Sigmoid colon (tissue), 7 donors: ENCODE measurements around the gene HNRNPUL1. TPM values are rescaled to one million over a fixed set of nuclear protein-coding genes. Genes with fewer than 3 reads are reported as not detected.
A peak's percentile ranks its signal among the peaks of the same experiment; 100 is the strongest.

Experiments
- DNase-seq: peaks from one replicate; pipeline ENCODE4 v3.0.0-alpha.2; 2019
- H3K27ac ChIP-seq, 4 donors: fragments of 200-600 bp; sonication (generic); one replicate each; pipeline ENCODE4 v1.5.1; 2016 to 2019; ENCODE audit warnings: mild to moderate bottlenecking in 1 of 4
- H3K27me3 ChIP-seq, 3 donors: fragments of 200-600 bp; sonication (generic); one replicate each; pipeline ENCODE4 v1.5.1; 2019; ENCODE audit warnings: mild to moderate bottlenecking in 1 of 3
- H3K36me3 ChIP-seq, 4 donors: fragments of 200-600 bp; sonication (generic); one replicate each; pipeline ENCODE4 v1.5.1; 2016 to 2019
- H3K4me1 ChIP-seq, 4 donors: fragments of 200-600 bp; sonication (generic); one replicate each; pipeline ENCODE4 v1.5.1; 2017 to 2019
- H3K4me3 ChIP-seq, 4 donors: fragments of 200-600 bp; sonication (generic); one replicate each; pipeline ENCODE4 v1.5.1; 2017 to 2019; ENCODE audit warnings: mild to moderate bottlenecking in 2 of 4, moderate library complexity in 1 of 4
- H3K9me3 ChIP-seq, 4 donors: fragments of 200-600 bp in 3 of 4; sonication (generic) in 3 of 4; one replicate each; pipeline versions ENCODE4 v1.5.1 to v1.6.1; 2013 to 2019
- EP300 ChIP-seq, 4 donors: sonication (generic); formaldehyde crosslinking; IDR thresholded peaks; one replicate each; pipeline ENCODE4 v1.6.1; 2017; ENCODE audit warnings: antibody characterized with exemption in 4 of 4
- POLR2A ChIP-seq, 2 donors: fragments of 450-650 bp; IDR thresholded peaks; one replicate each; pipeline ENCODE4 v1.6.1; 2016; ENCODE audit warnings: antibody characterized with exemption in 2 of 2, mild to moderate bottlenecking in 2 of 2, moderate library complexity in 2 of 2
- POLR2AphosphoS5 ChIP-seq, 4 donors: sonication (generic); formaldehyde crosslinking; IDR thresholded peaks; one replicate each; pipeline ENCODE4 v1.6.1; 2017; ENCODE audit warnings: antibody characterized with exemption in 4 of 4
- WGBS, 2 donors: extraction: QIAGEN DNeasy Blood & Tissue Kit; methylation state at CpG; one replicate each; pipeline ENCODE4 v1.1.7; 2013; 5-methylcytosine and 5-hydroxymethylcytosine counted together
- intact Hi-C: fragments of 100-400 bp; cut with DNase I; formaldehyde crosslinking; loops from one replicate; pipeline ENCODE4 v1.15.1; 2023
- polyA plus RNA-seq, 3 donors: library from polyadenylated mRNA; stranded (reverse); fragments of 200-250 nt; gene quantifications; one replicate each; pipeline ENCODE4 v1.2.3, GENCODE V29; 2013
- total RNA-seq, 4 donors: library from RNA; depleted of rRNA; stranded (reverse); fragments of >200 nt; gene quantifications; one replicate each; pipeline ENCODE4 v1.1.0, GENCODE V29; 2016
- TF ChIP-seq, protein P1 (sequence below), 4 experiments: fragments of 450-650 bp in 3 of 4; fragments of 200-600 bp in 1 of 4; IDR thresholded peaks; one replicate each; pipeline ENCODE4 v1.5.1; 2016 to 2019; ENCODE audit warnings: antibody characterized with exemption in 4 of 4, mild to moderate bottlenecking in 3 of 4, moderate library complexity in 2 of 4
- donor health status: healthy with polysubstance abuse.
- donor health status: Bipolar disorder and iron deficiency.
- donor health status: healthy.

Gene HNRNPUL1
- total and polyA plus RNA-seq, 7 donors: 61.9 to 153 (median 129) TPM

DNA sequence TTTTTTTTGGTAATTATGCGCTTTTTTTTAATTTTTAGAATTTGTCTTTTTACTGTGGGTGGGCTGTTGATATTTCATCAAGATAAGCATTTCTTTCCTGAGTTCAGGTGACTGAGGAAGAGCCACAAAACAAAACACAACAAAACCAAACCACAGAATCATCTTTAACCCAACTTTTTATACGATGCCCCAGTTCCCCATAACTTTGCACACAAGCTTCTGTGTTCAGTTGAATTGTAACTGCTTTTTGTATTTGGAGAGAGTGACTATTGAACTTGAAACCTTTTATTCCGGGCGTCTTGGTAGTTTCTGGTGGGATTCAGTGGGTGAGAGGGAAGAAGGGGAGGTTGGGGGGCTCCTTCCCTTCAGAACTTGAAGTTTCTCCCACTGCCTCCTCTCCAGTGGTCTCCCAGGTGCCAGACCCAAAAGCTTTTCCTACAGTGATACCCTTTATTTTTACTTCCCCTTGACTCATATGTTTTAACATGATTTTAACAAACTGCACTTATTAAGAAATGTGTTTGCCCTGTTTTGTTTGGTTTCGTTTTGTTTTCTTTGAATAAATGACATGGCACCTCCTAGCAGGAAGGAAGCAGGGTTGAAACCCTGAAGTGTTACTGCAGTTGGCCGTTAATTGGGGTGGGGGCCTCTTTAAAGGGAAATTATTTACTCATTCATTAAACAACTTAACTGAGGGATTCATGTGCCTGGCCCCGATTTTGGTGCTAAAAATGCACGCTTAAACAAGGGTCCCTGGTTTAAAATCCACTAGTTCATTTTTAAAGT lies 43.1 kb downstream of the HNRNPUL1 start:
- 32 to 69% methylated on average over 8 of the region's 8 CpGs for WGBS, 2 donors
- Histone ChIP-seq H3K27ac (peak overlapping the region; percentile 88 to 96 (median 95)), H3K27me3 (no peaks in the 10 kb centered on the region), H3K4me3 (no peak overlapping the region), H3K9me3 (no peaks in the 10 kb centered on the region), H3K36me3 (peaks cover 44 to 55% (median 45%) of the 10 kb centered on the region in 4 donors), H3K4me1 (peaks cover 0 to 45% (median 38%) of the 10 kb centered on the region in 4 donors)
- TF ChIP-seq, protein P1, sequence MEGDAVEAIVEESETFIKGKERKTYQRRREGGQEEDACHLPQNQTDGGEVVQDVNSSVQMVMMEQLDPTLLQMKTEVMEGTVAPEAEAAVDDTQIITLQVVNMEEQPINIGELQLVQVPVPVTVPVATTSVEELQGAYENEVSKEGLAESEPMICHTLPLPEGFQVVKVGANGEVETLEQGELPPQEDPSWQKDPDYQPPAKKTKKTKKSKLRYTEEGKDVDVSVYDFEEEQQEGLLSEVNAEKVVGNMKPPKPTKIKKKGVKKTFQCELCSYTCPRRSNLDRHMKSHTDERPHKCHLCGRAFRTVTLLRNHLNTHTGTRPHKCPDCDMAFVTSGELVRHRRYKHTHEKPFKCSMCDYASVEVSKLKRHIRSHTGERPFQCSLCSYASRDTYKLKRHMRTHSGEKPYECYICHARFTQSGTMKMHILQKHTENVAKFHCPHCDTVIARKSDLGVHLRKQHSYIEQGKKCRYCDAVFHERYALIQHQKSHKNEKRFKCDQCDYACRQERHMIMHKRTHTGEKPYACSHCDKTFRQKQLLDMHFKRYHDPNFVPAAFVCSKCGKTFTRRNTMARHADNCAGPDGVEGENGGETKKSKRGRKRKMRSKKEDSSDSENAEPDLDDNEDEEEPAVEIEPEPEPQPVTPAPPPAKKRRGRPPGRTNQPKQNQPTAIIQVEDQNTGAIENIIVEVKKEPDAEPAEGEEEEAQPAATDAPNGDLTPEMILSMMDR (IDR thresholded peaks at IDR 0.05): no peak
- no peak for DNase-seq
- intact Hi-C loops: loop anchor here (5.0 kb wide), 2 partner anchors 90 to 1020 kb away; partner anchors contain the start of genes AKT2 and AXL

DNA sequence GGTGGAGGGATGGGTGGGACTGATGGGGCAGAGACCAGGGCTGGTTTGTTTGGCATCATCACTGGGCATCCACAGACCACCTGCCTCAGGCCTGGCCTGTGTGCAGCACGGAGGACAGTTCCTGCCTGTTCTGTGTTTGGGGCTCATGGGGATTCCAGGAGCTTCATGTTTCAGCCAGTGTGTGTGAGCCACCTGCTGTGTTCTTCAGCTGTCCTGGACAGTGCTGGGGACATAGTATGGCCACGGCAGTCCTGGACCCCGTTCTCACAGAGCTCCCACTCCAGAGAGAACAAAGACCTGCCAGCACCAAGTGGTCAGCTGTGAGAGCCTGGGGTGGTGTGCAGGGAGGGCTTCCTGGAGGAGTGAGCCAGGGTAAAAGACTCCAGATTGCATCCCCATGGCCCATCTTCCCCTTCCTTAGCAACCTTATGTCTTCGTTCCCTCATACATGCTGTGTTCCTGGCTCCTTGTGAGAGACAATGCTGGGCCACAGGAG lies 43.8 kb downstream of the HNRNPUL1 start:
- Histone ChIP-seq H3K27me3 (no peaks in the 10 kb centered on the region), H3K4me3 (no peak overlapping the region), H3K27ac (peak overlapping the region; percentile 88 to 96 (median 95)), H3K36me3 (peaks cover 38 to 55% (median 40%) of the 10 kb centered on the region in 4 donors), H3K4me1 (peaks cover 0 to 45% (median 39%) of the 10 kb centered on the region in 4 donors), H3K9me3 (no peaks in the 10 kb centered on the region)
- intact Hi-C loops: loop anchor here (1.0 to 5.0 kb wide), 4 partner anchors 45 to 1021 kb away; partner anchors contain the start of genes AKT2 and AXL
- TF ChIP-seq POLR2A (IDR thresholded peaks at IDR 0.05) (no peak), POLR2AphosphoS5 (IDR thresholded peaks at IDR 0.05) (no peak), EP300 (IDR thresholded peaks at IDR 0.05) (no peak)
- TF ChIP-seq, protein P1 (IDR thresholded peaks at IDR 0.05): no peak
- no peak for DNase-seq
- 46 to 50% methylated on average over 4 of the region's 4 CpGs for WGBS, 2 donors

DNA sequence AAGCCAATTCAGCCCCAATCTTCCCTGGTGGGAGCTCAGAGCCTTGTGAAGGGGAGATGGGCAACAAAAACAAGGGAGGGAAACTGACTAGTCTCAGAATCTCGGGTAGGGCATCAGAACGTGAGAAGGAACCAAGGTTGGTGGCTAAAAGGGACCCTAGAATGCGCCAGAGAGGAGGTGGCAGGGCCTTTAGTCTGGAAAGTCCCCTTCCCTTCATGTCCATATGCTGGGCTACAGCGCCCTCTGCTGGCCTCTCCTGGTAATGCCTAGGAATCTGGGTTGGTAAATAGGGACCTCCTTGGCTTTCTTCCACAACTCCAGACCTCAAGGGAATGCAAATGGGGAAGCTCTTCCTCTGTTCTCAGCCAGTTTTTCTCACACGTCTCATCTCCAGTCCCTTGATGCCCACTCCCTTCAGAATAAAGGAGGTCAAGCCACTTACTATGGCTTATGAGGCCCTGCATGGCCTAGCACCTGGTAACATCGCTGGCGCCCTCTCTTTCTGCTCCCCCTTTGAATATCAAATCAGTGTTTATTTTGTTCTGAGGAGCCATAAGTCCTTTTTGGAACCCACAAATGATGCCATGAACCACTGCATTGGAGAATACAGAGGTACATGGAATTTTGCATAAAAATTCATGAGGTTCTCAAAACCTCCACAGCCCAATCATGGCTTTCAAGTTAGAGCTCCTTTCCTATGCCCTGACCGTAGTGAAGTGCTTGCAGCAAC lies 44.4 kb downstream of the HNRNPUL1 start:
- Histone ChIP-seq H3K27ac (peak overlapping the region; percentile 88 to 96 (median 95)), H3K4me1 (peaks cover 0 to 45% (median 39%) of the 10 kb centered on the region in 4 donors), H3K9me3 (no peaks in the 10 kb centered on the region), H3K36me3 (peaks cover 33 to 55% (median 41%) of the 10 kb centered on the region in 4 donors), H3K27me3 (no peaks in the 10 kb centered on the region), H3K4me3 (peak overlapping the region in 2 of 4 donors; percentile 61 to 83)
- DNase-seq: peak; percentile 96
- TF ChIP-seq POLR2AphosphoS5 (IDR thresholded peaks at IDR 0.05) (peak; percentile 25 to 60 (median 53)), POLR2A (IDR thresholded peaks at IDR 0.05) (no peak), EP300 (IDR thresholded peaks at IDR 0.05) (no peak)
- TF ChIP-seq, protein P1 (IDR thresholded peaks at IDR 0.05): peak; percentile 91 to 98 (median 97)
- 20 to 21% methylated on average over 8 of the region's 8 CpGs for WGBS, 2 donors
- intact Hi-C loops: loop anchor here (1.0 to 5.0 kb wide), 4 partner anchors 45 to 1021 kb away; partner anchors contain the start of genes AKT2 and AXL

DNA sequence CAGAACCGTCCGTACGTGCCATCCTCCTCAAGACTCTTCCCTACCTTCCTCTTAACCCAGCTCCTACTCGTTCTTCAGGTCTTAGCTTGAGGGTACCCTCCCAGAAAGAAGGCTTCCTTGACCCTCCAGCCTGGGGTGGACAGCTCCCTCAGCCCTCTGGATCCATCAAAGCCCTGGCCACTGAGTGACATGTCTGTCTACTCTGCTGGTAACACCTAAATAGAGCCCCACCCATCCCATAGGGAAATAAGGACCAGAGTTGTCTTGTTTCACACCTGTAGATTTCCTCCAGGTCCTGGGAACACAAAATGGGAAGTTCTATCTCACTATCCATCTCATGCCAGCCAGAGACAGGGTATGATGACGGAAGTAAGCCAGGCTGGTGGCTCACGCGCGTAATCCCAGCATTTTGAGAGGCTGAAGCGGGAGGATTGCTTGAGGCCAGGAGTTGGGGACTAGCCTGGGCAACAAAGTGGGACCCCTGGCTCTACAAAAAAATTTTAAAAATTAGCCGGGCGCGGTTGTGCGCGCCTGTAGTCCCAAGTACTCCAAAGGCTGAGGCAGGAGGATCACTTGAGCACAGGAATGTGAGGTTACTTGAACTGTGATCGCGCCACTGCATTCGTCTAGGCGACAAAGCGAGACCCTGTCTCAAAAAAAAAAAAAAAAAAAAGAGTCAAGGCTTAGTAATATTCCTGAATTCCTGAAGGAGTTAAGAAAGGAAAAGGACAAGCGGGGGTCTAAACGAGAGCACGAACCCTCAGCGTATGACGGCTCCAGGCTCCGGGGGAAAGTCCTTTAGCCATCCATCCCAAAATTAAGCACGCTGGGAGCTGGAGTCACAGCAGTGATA lies 45.2 kb downstream of the HNRNPUL1 start:
- TF ChIP-seq POLR2AphosphoS5 (IDR thresholded peaks at IDR 0.05) (peak in 2 of 4 donors; percentile 12 to 31), POLR2A (IDR thresholded peaks at IDR 0.05) (no peak), EP300 (IDR thresholded peaks at IDR 0.05) (no peak)
- TF ChIP-seq, protein P1 (IDR thresholded peaks at IDR 0.05): no peak
- Histone ChIP-seq H3K9me3 (no peaks in the 10 kb centered on the region), H3K27ac (peak overlapping the region; percentile 88 to 96 (median 95)), H3K4me3 (peak overlapping the region; percentile 61 to 83 (median 68)), H3K27me3 (no peaks in the 10 kb centered on the region), H3K36me3 (peaks cover 25 to 52% (median 33%) of the 10 kb centered on the region in 4 donors), H3K4me1 (peaks cover 0 to 44% (median 39%) of the 10 kb centered on the region in 4 donors)
- intact Hi-C loops: loop anchor here (5.0 kb wide), 3 partner anchors 43 to 1022 kb away; partner anchors contain the start of genes AKT2, AXL and TGFB1
- WGBS, 2 donors: 2 to 10% methylated on average over 26 of the region's 26 CpGs
- no peak for DNase-seq
